T-cell (primary cell): ENCODE data around the gene KRTAP12-1. TPM values are rescaled to one million over a fixed set of nuclear protein-coding genes. Genes with fewer than 3 reads are reported as not detected.

ENCODE experiments used
- ATAC-seq, 4 experiments: fragments of 200-7000 bp in 3 of 4; fragments of 150-1000 bp in 1 of 4; cut with Tn5 transposase; replicated peaks in 1 of 4; 1 replicate in 3 of 4; 2 replicates in 1 of 4; pipeline ENCODE4 v1.10.0; 2021; ENCODE audit warnings: moderate library complexity in 3 of 4, mild to moderate bottlenecking in 2 of 4, moderate number of reproducible peaks in 1 of 4
- CTCF ChIA-PET, 2 donors: fragments of 300-600 bp; sonication (Branson Sonifier 250); formaldehyde crosslinking; loops; one replicate each; lab custom pipeline; 2022; ENCODE audit warnings: antibody characterized with exemption in 2 of 2; lab: Charles Lee
- POLR2A ChIA-PET, 2 donors: fragments of 300-600 bp; sonication (Branson Sonifier 250); formaldehyde crosslinking; loops; one replicate each; lab custom pipeline; 2022; ENCODE audit warnings: antibody characterized with exemption in 2 of 2; lab: Charles Lee
- DNase-seq, 35 experiments: peaks; one replicate each; pipeline versions ENCODE4 v3.0.0 to v3.0.0-alpha.2; 2013 to 2023
- H3K27ac ChIP-seq: one replicate; pipeline ENCODE4 v1.5.1; 2013; ENCODE audit warnings: low read length
- H3K27me3 ChIP-seq, 2 experiments: replicated peaks in 1 of 2; 1 replicate in 1 of 2; 2 replicates in 1 of 2; pipeline versions ENCODE4 v1.6.1 to v1.7.0; 2013; ENCODE audit warnings: low read length in 1 of 2, mixed read lengths in 1 of 2; ENCODE audit not compliant: control insufficient read depth in 2 of 2, insufficient read depth in 2 of 2; ENCODE audit errors: extremely low read depth in 1 of 2
- H3K36me3 ChIP-seq, 2 donors: 1 replicate in 1 of 2; 2 replicates in 1 of 2; pipeline versions ENCODE4 v1.6.1 to v1.7.0; 2013; ENCODE audit warnings: low read length in 1 of 2; ENCODE audit not compliant: control insufficient read depth in 2 of 2, insufficient read depth in 1 of 2; ENCODE audit errors: extremely low read depth in 1 of 2
- H3K4me1 ChIP-seq, 2 experiments: 1 replicate in 1 of 2; 2 replicates in 1 of 2; pipeline versions ENCODE4 v1.6.1 to v1.7.0; 2013; ENCODE audit warnings: low read length in 2 of 2, mixed read lengths in 1 of 2; ENCODE audit not compliant: insufficient read depth in 2 of 2, control insufficient read depth in 1 of 2; ENCODE audit errors: extremely low read depth in 1 of 2
- H3K4me3 ChIP-seq, 2 donors: 1 replicate in 1 of 2; 2 replicates in 1 of 2; pipeline versions ENCODE4 v1.5.1 to v1.7.0; 2013; ENCODE audit warnings: mild to moderate bottlenecking in 2 of 2, low read length in 1 of 2, moderate library complexity in 1 of 2; ENCODE audit not compliant: control insufficient read depth in 1 of 2; ENCODE audit errors: extremely low read depth in 1 of 2
- H3K9me3 ChIP-seq: 2 replicates; pipeline ENCODE4 v1.7.0; 2013
- H3K27ac Mint-ChIP-seq, 2 donors: one replicate each; pipeline ENCODE4 v1.8.0; 2020 to 2021; ENCODE audit warnings: mild to moderate bottlenecking in 2 of 2, mixed read lengths in 2 of 2
- H3K27me3 Mint-ChIP-seq, 2 donors: one replicate each; pipeline ENCODE4 v1.8.0; 2021 to 2022; ENCODE audit warnings: mixed read lengths in 2 of 2
- H3K36me3 Mint-ChIP-seq: one replicate; pipeline ENCODE4 v1.8.0; 2021; ENCODE audit warnings: mixed read lengths
- H3K4me1 Mint-ChIP-seq, 3 donors: one replicate each; pipeline ENCODE4 v1.8.0; 2020 to 2022; ENCODE audit warnings: mixed read lengths in 3 of 3, mild to moderate bottlenecking in 1 of 3
- H3K4me3 Mint-ChIP-seq, 3 donors: one replicate each; pipeline ENCODE4 v1.8.0; 2020 to 2022; ENCODE audit warnings: mild to moderate bottlenecking in 3 of 3, mixed read lengths in 3 of 3, moderate library complexity in 3 of 3
- H3K9me3 Mint-ChIP-seq, 3 donors: one replicate each; pipeline ENCODE4 v1.8.0; 2020 to 2022; ENCODE audit warnings: mixed read lengths in 3 of 3
- WGBS: methylation state at CpG from one replicate; pipeline ENCODE4 v1.1.5; 2013; ENCODE audit warnings: missing lambda C conversion rate; ENCODE audit not compliant: insufficient coverage; 5-methylcytosine and 5-hydroxymethylcytosine counted together
- total RNA-seq, 35 experiments: library from RNA in 6 of 35; stranded (reverse) in 6 of 35; fragments of 120-200 nt in 1 of 35; gene quantifications; one replicate each; pipeline versions ENCODE4 v1.2.1 to v1.2.4 and lab custom pipeline; 2013 to 2026

The KRTAP12-1 gene
- total RNA-seq, 5 donors from 2014 or later (not counting 1 experiment from before 2014, with no cell fraction given): not detected

DNA sequence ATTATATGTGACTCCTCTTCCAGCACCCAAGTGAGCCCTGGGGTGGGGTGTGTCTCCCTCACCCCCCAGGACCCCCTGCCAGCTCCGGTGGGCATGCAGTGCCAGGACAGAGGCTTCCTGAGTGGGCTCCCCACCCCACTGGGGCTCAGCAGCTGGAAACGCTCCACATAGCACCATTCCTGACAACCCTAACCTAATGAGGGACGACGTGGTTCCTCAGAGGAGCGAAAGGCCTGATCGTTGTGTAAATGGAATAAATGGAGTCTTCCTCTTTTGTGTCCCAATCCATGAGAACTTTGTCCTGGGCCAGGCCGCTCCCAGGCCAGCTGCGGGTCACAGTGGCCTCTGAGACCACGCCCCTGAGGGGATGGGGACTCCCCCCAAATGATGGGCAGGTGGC, 31.2 kb upstream of the KRTAP12-1 start:
- H3K4me3 ChIP-seq: no peak overlapping the region
- no CpG with 5 or more reads among the region's 9 CpGs for WGBS
- H3K4me3 Mint-ChIP-seq: no peak overlapping the region
- peaks cover 0 to 44% of the 10 kb centered on the region in 2 experiments for H3K4me1 ChIP-seq
- DNase-seq (peak in 1 of 35 experiments; percentile 13), ATAC-seq (no peak)
- H3K27ac Mint-ChIP-seq: no peak overlapping the region
- H3K27ac ChIP-seq: no peak overlapping the region
- H3K27me3 Mint-ChIP-seq: peaks cover 48 to 68% of the 10 kb centered on the region in 2 donors
- peaks cover 31 to 39% (median 32%) of the 10 kb centered on the region in 3 donors for H3K4me1 Mint-ChIP-seq
- POLR2A ChIA-PET: no interaction called here
- H3K9me3 ChIP-seq: no peaks in the 10 kb centered on the region
- no peaks in the 10 kb centered on the region for H3K36me3 ChIP-seq
- H3K36me3 Mint-ChIP-seq: peaks cover 4% of the 10 kb centered on the region
- peaks cover 0 to 5% (median 3%) of the 10 kb centered on the region in 3 donors for H3K9me3 Mint-ChIP-seq
- CTCF ChIA-PET: no interaction called here
- peaks cover 13 to 71% of the 10 kb centered on the region in 2 experiments for H3K27me3 ChIP-seq

DNA sequence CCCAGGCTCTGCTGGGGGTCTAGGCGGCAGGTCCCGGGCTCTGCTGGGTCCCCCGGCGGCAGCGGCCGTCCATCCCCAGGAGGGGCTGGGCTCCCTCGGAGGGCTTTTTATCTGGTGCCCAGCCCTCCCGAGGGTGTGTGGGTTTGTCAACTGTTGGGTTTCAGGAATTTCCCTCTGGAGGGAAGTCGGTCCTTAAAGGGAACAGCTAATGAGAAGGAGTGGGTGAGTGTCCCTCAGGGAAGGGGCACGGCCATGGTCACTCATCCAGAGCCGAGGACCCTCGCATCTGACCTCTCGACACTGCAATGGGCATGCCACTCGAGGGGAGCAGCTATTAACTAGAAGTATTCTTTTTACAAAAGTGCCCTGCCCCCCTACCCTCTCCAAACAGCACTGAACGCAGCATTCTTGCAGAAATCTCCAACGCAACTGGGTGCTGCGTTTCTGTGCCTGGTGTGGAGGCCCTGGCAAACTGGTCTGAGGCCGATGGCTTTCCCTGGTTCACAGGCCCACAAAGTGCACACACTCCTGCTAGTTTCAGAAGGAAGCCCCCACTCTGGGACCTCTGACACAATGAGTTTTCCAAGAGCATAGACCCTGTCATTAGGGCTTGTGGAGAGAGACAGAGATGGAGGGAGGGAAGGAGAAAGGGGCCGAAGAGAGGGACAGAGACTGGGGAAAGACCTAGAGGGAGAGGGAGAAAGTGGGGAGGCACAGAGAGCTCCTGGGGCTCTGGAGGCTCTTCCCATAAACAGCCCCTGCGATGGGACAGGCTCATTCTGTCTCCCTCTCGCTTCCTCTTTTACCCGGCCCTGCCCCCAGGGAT, 30.5 kb upstream of the KRTAP12-1 start:
- Mint-ChIP-seq H3K9me3 (peaks cover 0 to 5% (median 3%) of the 10 kb centered on the region in 3 donors), H3K27me3 (peaks cover 48 to 74% of the 10 kb centered on the region in 2 donors), H3K4me1 (peaks cover 31 to 40% (median 32%) of the 10 kb centered on the region in 3 donors), H3K4me3 (no peak overlapping the region), H3K27ac (no peak overlapping the region), H3K36me3 (peaks cover 4% of the 10 kb centered on the region)
- H3K9me3 ChIP-seq: no peaks in the 10 kb centered on the region
- H3K27me3 ChIP-seq: peaks cover 16 to 78% of the 10 kb centered on the region in 2 experiments
- DNase-seq: peak in 1 of 35 experiments; percentile 13
- H3K4me1 ChIP-seq: peaks cover 0 to 47% of the 10 kb centered on the region in 2 experiments
- no peaks in the 10 kb centered on the region for H3K36me3 ChIP-seq
- H3K4me3 ChIP-seq: no peak overlapping the region
- no peak for ATAC-seq
- H3K27ac ChIP-seq: no peak overlapping the region
- ChIA-PET POLR2A (no interaction called here), CTCF (no interaction called here)
- WGBS: 20% methylated on average over 13 of the region's 22 CpGs

GRCh38 chr21:44711327-44712202, 29.6 kb upstream of the KRTAP12-1 start, which contains the start of gene TSPEAR:
Gene TSPEAR (minus strand): TSS chr21:44711572. CDS start chr21:44711514, 58 bp downstream.
- WGBS: 6% methylated on average over 40 of the region's 41 CpGs
- Mint-ChIP-seq H3K4me1 (peaks cover 31 to 40% (median 32%) of the 10 kb centered on the region in 3 donors), H3K27ac (no peak within 1 kb of the TSS), H3K36me3 (peaks cover 4% of the 10 kb centered on the region), H3K4me3 (peak within 1 kb of the TSS; percentile 43 to 71 (median 67)), H3K9me3 (peaks cover 0 to 5% (median 3%) of the 10 kb centered on the region in 3 donors), H3K27me3 (peaks cover 48 to 81% of the 10 kb centered on the region in 2 donors)
- Histone ChIP-seq H3K36me3 (no peaks in the 10 kb centered on the region), H3K4me1 (peaks cover 0 to 51% of the 10 kb centered on the region in 2 experiments), H3K4me3 (no peak within 1 kb of the TSS), H3K27ac (no peak within 1 kb of the TSS), H3K9me3 (no peaks in the 10 kb centered on the region), H3K27me3 (peaks cover 16 to 83% of the 10 kb centered on the region in 2 experiments)
- DNase-seq: peak in 2 of 35 experiments; percentile 12 to 18
- CTCF ChIA-PET: no interaction called here
- peak in 3 of 4 experiments; percentile 8 to 22 (median 21) for ATAC-seq
- POLR2A ChIA-PET: interaction anchor here in 1 of 2 donors (1.0 kb wide), 1 partner anchor 66 kb away, joined by 4 read pairs; no protein-coding TSS in a partner anchor

- Histone ChIP-seq H3K27ac (no peak overlapping the region), H3K9me3 (no peaks in the 10 kb centered on the region), H3K27me3 (peaks cover 18 to 90% of the 10 kb centered on the region in 2 experiments), H3K4me3 (no peak overlapping the region), H3K4me1 (peaks cover 0 to 58% of the 10 kb centered on the region in 2 experiments), H3K36me3 (no peaks in the 10 kb centered on the region)
- ATAC-seq (peak in 3 of 4 experiments; percentile 36 to 49 (median 45)), DNase-seq (peak in 3 of 35 experiments; percentile 8 to 24 (median 20))
- H3K27ac Mint-ChIP-seq: no peak overlapping the region
- peaks cover 4% of the 10 kb centered on the region for H3K36me3 Mint-ChIP-seq
- H3K9me3 Mint-ChIP-seq: peaks cover 1 to 3% (median 2%) of the 10 kb centered on the region in 3 donors
- H3K27me3 Mint-ChIP-seq: peaks cover 51 to 86% of the 10 kb centered on the region in 2 donors
- peak overlapping the region; percentile 43 to 71 (median 67) for H3K4me3 Mint-ChIP-seq
- WGBS: 7% methylated on average over 17 of the region's 20 CpGs
- H3K4me1 Mint-ChIP-seq: peaks cover 31 to 45% (median 32%) of the 10 kb centered on the region in 3 donors
- CTCF ChIA-PET: no interaction called here
- POLR2A ChIA-PET: interaction anchor here in 1 of 2 donors (1.0 kb wide), 1 partner anchor 66 kb away, joined by 4 read pairs; no protein-coding TSS in a partner anchor
These were observed 28.9 kb upstream of the KRTAP12-1 start for GRCh38 chr21:44710756-44711326.

DNA sequence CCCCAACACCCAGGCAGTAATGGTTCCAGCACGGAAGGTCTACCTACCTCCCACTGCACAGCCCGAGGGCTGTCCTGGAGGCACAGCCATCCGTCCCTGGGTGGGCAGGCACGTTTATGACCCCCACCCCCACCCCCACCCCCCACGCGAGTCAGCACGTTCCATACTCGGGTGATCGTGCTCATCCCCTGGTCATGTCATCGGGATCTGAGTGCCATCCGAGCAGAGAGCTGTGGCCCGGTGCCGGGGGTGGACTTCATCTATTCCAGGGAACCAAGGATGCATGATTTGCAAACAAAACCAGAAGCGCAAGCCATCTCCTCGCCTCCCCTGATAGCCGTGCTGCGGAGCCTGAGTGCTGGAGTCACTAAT, 28.3 kb upstream of the KRTAP12-1 start:
- Mint-ChIP-seq H3K9me3 (peaks cover 0 to 4% (median 4%) of the 10 kb centered on the region in 3 donors), H3K4me1 (peaks cover 32 to 46% (median 32%) of the 10 kb centered on the region in 3 donors), H3K27ac (no peak overlapping the region), H3K36me3 (peaks cover 5% of the 10 kb centered on the region), H3K27me3 (peaks cover 53 to 87% of the 10 kb centered on the region in 2 donors), H3K4me3 (peak overlapping the region; percentile 15 to 71 (median 37))
- ChIA-PET POLR2A (no interaction called here), CTCF (interaction anchor here in 1 of 2 donors (0.8 to 1.0 kb wide), 2 partner anchors 32 to 200 kb away, joined by 3 read pairs; no protein-coding TSS in a partner anchor)
- Histone ChIP-seq H3K27ac (no peak overlapping the region), H3K9me3 (no peaks in the 10 kb centered on the region), H3K36me3 (no peaks in the 10 kb centered on the region), H3K27me3 (peaks cover 17 to 93% of the 10 kb centered on the region in 2 experiments), H3K4me1 (peaks cover 0 to 58% of the 10 kb centered on the region in 2 experiments), H3K4me3 (no peak overlapping the region)
- peak in 1 of 35 experiments; percentile 19 for DNase-seq
- 13% methylated on average over 7 of the region's 17 CpGs for WGBS
- ATAC-seq: peak in 1 of 4 experiments; percentile 19
